ENCODE data around the gene IVL.

IVL gene

DNA sequence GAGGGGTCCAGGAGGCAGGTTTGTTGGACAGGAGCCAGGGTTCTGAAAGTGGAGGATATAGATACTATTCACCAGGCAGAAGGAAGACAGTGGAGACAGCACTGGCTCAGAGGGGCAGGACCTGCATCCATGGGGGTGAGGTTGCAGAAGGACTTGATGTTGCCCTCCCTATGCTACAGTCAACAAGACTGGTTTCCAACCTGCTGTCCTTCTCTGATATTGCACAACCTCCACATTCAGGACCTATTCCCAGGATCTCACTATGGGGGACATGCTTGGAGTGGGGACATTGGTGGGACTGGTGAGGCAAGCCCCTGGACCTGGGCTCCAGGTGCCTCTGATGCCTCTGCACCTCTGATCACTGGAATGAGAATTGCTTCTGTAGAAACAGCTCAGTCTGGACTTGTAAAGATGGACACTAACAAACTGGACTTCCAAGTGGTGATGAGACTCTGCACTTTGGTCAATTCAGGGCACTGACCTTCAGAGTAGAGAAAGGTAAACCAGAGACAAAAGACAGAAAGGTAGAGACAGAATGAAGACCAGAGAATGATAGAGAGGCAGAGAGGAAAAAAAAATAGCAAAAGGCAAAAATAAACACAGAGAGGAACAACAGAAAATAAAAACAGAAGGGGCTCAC, 28.7 kb upstream of the IVL start:
- TF ChIP-seq, protein P1, sequence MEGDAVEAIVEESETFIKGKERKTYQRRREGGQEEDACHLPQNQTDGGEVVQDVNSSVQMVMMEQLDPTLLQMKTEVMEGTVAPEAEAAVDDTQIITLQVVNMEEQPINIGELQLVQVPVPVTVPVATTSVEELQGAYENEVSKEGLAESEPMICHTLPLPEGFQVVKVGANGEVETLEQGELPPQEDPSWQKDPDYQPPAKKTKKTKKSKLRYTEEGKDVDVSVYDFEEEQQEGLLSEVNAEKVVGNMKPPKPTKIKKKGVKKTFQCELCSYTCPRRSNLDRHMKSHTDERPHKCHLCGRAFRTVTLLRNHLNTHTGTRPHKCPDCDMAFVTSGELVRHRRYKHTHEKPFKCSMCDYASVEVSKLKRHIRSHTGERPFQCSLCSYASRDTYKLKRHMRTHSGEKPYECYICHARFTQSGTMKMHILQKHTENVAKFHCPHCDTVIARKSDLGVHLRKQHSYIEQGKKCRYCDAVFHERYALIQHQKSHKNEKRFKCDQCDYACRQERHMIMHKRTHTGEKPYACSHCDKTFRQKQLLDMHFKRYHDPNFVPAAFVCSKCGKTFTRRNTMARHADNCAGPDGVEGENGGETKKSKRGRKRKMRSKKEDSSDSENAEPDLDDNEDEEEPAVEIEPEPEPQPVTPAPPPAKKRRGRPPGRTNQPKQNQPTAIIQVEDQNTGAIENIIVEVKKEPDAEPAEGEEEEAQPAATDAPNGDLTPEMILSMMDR (IDR thresholded peaks at IDR 0.05; ENCODE audit: low read length, missing control alignments), result no peak
- no peak for DNase-seq (ENCODE audit: low read depth)
- no peak overlapping the region for H3K4me3 ChIP-seq (replicated peaks; ENCODE audit: low read depth, low read length)

- no peak overlapping the region for H3K4me3 ChIP-seq (replicated peaks; ENCODE audit: low read depth, low read length)
Observed at GRCh38 chr1:152880316-152880715, 28.0 kb upstream of the IVL start.

DNA sequence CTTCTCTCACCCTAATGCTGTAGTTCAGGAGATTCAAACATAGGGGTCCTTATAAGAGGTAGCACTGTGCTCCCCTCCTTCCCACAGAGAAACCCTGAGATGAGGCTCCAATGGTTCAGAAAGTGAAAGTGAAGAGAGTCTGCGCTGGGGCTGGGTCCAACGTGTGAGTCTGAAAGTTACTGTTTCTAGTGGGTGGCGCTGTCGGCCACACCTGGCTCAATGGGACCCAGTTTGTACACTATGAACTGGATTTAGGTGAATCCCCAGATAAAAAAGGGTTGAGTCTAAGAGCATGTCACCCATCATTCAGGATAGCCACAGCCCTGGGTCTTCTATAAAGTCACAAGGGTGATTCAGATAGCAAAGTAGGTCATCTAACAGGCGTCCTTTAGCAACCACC, 27.4 kb upstream of the IVL start:
- no peak overlapping the region for H3K4me3 ChIP-seq (replicated peaks; ENCODE audit: low read depth, low read length)
- TF ChIP-seq, protein P1 (IDR thresholded peaks at IDR 0.05; ENCODE audit: low read length, missing control alignments), result no peak
- no peak for DNase-seq (ENCODE audit: low read depth)

More at GRCh38 chr1:152880316-152880715, 28.0 kb upstream of the IVL start:
- no peak for DNase-seq (ENCODE audit: low read depth)
- TF ChIP-seq, protein P1 (IDR thresholded peaks at IDR 0.05; ENCODE audit: low read length, missing control alignments), result no peak

- DNase-seq (ENCODE audit: low read depth), result no peak
- TF ChIP-seq, protein P1 (IDR thresholded peaks at IDR 0.05; ENCODE audit: low read length, missing control alignments), result no peak
- H3K4me3 ChIP-seq (replicated peaks; ENCODE audit: low read depth, low read length), result no peak overlapping the region
Observed at GRCh38 chr1:152884085-152884484, 24.3 kb upstream of the IVL start.

DNA sequence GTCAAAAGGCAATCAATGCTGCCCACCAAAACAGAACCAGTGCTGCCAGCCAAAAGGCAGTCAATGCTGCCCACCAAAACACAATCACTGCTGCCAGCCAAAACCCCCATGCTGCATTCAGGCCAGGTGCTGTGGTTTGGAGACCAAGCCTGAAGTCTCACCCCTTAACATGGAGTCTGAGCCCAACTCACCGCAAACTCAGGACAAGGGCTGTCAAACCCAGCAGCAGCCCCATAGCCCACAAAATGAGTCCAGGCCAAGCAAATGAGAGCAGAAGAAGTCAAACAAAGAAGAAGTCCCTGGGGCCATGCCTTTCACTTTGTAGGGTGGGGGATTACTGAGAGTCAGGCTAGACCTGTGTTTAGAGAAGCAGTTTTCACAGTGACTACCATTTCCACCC, 23.8 kb upstream of the IVL start:
- no peak for DNase-seq (ENCODE audit: low read depth)
- no peak overlapping the region for H3K4me3 ChIP-seq (replicated peaks; ENCODE audit: low read depth, low read length)
- TF ChIP-seq, protein P1 (IDR thresholded peaks at IDR 0.05; ENCODE audit: low read length, missing control alignments), result no peak

- no peak for DNase-seq (ENCODE audit: low read depth)
- no peak overlapping the region for H3K4me3 ChIP-seq (replicated peaks; ENCODE audit: low read depth, low read length)
- TF ChIP-seq, protein P1 (IDR thresholded peaks at IDR 0.05; ENCODE audit: low read length, missing control alignments), result no peak
Observed at GRCh38 chr1:152884966-152885624, 23.3 kb upstream of the IVL start.

GRCh38 chr1:152886085-152886484, 22.3 kb upstream of the IVL start:
- H3K4me3 ChIP-seq (replicated peaks; ENCODE audit: low read depth, low read length), result no peak overlapping the region
- no peak for DNase-seq (ENCODE audit: low read depth)
- TF ChIP-seq, protein P1 (IDR thresholded peaks at IDR 0.05; ENCODE audit: low read length, missing control alignments), result no peak
